IgD-negative memory B cell (primary cell): ENCODE results near the gene SERPINB10. TPM values are rescaled to one million over a fixed set of nuclear protein-coding genes. Genes with fewer than 3 reads are reported as not detected.

Experiments used
- H3K27ac Mint-ChIP-seq, 3 donors: one replicate each; pipeline ENCODE4 v1.8.0; 2020 to 2022; ENCODE audit warnings: mild to moderate bottlenecking in 3 of 3, mixed read lengths in 3 of 3, moderate library complexity in 1 of 3
- H3K27me3 Mint-ChIP-seq: one replicate; pipeline ENCODE4 v1.8.0; 2021; ENCODE audit warnings: mixed read lengths
- H3K36me3 Mint-ChIP-seq: one replicate; pipeline ENCODE4 v1.8.0; 2020; ENCODE audit warnings: mild to moderate bottlenecking, mixed read lengths
- H3K4me1 Mint-ChIP-seq, 3 donors: one replicate each; pipeline ENCODE4 v1.8.0; 2020 to 2022; ENCODE audit warnings: mixed read lengths in 3 of 3, mild to moderate bottlenecking in 1 of 3
- H3K4me3 Mint-ChIP-seq, 4 donors: one replicate each; pipeline ENCODE4 v1.8.0; 2020 to 2022; ENCODE audit warnings: mild to moderate bottlenecking in 4 of 4, mixed read lengths in 4 of 4, moderate library complexity in 3 of 4
- H3K9me3 Mint-ChIP-seq, 3 donors: one replicate each; pipeline ENCODE4 v1.8.0; 2020 to 2021; ENCODE audit warnings: mixed read lengths in 3 of 3, mild to moderate bottlenecking in 1 of 3
- polyA plus RNA-seq: library from polyadenylated mRNA; unstranded; fragments of 300-500 nt; fragmentation: Illumina TruSeq; gene quantifications from one replicate; pipeline ENCODE4 v1.2.3, GENCODE V29; 2021

SERPINB10 gene
- polyA plus RNA-seq, 1 donor from 2014 or later = not detected

DNA sequence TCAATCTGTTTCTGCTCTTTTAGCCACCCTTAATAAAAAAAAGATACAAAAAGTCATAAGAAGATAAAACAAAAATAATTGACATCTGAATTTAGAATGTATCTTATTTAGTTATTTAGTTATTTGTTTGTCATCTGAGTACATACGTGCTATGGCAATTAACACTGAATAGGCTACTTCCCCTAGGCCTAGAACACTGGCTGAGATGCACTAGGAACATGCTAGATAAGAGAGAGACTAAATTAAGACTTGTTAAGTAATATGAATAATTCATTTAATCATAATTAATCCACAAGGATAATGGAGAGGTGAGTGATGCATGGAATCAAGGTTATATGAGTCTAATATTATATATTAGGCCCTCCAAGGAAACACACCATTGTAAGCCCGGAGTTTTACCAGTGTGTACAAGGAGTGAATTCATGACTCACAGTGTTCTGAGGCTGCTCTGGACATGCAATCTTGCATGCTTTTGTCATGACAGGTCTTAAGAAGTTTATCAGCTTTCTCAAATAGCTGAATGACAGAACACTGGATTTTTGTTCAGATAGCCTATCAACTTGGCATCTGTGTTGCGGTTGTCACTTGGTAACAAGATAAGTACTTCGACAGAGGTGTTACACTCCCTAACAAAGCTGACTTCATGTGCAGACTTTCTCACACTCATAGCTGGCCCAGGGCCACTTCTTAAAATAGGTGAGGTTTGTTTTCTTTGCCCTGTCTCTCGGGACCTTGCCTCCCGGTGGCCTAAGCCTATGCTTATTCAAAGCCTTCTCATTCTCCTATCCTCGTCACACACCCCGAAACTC, 25.2 kb upstream of the SERPINB10 start:
- Mint-ChIP-seq H3K27ac (no peak overlapping the region), H3K9me3 (peaks cover 0 to 2% (median 0%) of the 10 kb centered on the region in 3 donors), H3K4me3 (no peak overlapping the region), H3K4me1 (no peaks in the 10 kb centered on the region), H3K27me3 (peaks cover 6% of the 10 kb centered on the region), H3K36me3 (no peaks in the 10 kb centered on the region)

DNA sequence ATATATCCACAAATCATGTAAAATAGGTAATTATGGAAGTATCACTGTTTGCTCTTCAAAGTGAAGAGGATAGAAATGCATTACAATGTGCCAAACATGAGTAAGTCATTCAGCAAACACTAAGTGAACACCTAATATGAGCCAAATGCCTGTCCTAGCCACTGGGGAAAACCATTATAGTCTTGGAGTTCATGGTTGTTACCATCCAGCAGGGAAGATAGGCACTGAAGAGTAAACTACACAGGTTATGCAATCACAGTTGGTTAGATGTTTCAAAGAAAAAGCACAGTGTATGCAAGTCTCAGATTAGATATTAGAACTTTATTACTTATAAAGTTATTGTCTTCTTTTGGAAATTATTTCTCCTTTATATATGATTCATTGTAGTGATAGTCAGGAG, 24.1 kb upstream of the SERPINB10 start:
- Mint-ChIP-seq H3K36me3 (no peaks in the 10 kb centered on the region), H3K27ac (no peak overlapping the region), H3K4me1 (no peaks in the 10 kb centered on the region), H3K9me3 (peaks cover 0 to 2% (median 0%) of the 10 kb centered on the region in 3 donors), H3K27me3 (peaks cover 6% of the 10 kb centered on the region), H3K4me3 (no peak overlapping the region)

DNA sequence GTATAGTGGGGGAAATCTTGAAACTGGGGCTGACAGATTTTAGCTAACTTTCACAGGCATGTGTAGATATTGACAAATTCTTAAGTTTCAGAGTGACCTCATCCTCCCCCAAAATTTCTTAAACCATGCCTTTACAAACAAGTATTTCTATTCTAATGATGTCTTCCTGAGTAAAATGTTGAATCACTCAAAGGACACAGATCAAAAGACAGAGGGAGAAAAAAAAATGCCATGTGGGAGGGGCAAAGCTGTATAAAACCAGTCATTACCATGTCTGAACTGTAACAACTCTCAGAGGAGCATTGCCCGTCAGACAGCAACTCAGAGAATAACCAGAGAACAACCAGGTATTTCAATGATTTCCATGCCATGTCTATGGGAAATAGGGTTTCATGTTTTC, 20.3 kb upstream of the SERPINB10 start, which contains the start of gene SERPINB2:
SERPINB2 (plus strand) TSS at position 282 of the 400 bp plus-strand sequence. CDS start 3,740 bp downstream, outside the sequence.
- Mint-ChIP-seq H3K4me3 (no peak within 1 kb of the TSS), H3K27me3 (peaks cover 6% of the 10 kb centered on the region), H3K4me1 (no peaks in the 10 kb centered on the region), H3K9me3 (peaks cover 0 to 2% (median 0%) of the 10 kb centered on the region in 3 donors), H3K27ac (no peak within 1 kb of the TSS), H3K36me3 (no peaks in the 10 kb centered on the region)

DNA sequence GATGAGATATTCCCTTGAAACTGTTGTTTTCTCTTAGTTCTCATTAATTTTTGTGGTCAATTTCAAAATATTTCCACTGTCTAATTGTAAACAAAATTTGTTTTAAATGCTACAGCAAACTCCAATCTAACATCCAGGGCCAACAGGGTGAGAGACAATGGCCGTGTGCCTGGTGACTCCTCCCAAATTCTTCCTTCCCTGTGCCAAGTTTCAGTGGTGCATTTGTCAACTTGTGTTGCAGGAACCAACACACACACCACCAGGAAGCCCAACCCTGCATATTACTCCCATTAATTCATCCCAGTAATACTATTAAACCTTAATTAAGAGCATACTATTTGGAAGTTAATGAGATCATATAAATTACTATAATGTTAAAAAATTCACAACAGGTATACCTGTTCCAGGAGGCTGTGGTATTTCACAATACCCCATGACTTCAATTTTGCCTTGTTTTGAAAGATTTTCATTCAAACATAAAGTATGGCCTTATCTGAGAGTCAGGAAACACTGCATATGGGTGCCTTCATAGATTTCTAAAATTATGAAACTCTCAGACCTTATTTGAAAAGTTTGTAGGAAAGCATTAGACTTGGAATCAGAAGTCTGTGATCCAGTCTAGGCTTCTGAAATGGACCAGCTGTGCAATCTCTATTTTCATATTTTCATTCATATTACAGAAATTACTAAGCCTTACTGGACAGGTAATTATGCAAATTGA, 19.1 kb upstream of the SERPINB10 start:
- Mint-ChIP-seq H3K36me3 (no peaks in the 10 kb centered on the region), H3K27me3 (peaks cover 6% of the 10 kb centered on the region), H3K4me1 (no peaks in the 10 kb centered on the region), H3K4me3 (no peak overlapping the region), H3K27ac (no peak overlapping the region), H3K9me3 (peaks cover 0 to 2% (median 0%) of the 10 kb centered on the region in 3 donors)

DNA sequence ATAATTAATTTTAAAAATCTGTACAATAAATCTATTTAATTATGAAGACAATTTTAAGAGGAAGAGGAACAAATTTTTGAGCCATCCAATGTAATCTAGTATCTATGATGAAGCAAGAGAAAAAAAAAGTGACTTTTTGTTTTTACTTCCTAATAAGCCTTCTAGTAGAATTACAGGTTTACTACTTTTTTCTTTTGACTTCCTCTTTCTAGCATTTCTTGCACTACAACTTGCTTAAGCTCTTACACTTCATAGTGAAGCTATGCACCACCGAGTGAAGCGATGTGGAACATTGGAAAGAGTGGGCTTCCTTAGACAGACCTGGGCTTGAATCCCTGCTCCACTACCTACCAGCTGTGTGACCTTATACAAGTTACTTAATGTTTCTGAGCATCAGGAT, 18.1 kb upstream of the SERPINB10 start:
- Mint-ChIP-seq H3K36me3 (no peaks in the 10 kb centered on the region), H3K4me3 (no peak overlapping the region), H3K27me3 (peaks cover 3% of the 10 kb centered on the region), H3K27ac (no peak overlapping the region), H3K9me3 (peaks cover 0 to under 1% (median 0%) of the 10 kb centered on the region in 3 donors), H3K4me1 (no peaks in the 10 kb centered on the region)

DNA sequence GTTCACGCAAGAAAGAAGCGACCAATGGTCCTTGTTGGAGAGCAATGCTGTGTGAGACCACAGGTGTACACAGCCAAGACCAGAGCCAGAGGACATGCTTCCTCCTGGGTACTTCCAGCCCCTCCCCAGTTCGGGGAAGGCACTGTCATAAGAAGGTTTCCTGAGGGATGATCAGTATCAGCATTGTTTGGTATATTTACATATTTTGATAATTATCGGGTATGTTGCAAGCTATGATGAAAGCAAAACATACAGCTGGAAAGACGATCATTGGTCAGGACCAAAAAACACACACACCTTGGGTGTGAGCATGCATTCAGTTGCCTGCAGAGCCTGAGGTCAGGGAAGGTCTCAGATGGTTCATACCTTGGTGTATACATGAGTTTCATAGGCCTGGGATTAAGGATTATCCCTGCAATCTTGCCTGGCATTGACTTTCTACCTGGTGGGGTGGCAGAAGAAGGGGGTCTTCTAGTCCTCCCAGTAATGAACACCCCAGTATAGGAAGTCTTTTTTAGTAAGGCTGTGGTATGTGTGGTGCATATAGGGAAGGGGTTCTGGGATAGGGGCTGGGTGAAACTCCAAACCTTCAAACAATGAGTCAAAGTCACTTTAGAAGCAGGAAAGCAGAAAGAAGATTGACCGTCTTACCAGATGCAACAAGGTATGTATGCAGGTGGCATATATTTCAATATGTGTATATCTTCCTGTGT, 17.4 kb upstream of the SERPINB10 start:
- no peak overlapping the region for H3K27ac Mint-ChIP-seq
- H3K36me3 Mint-ChIP-seq = no peaks in the 10 kb centered on the region
- H3K9me3 Mint-ChIP-seq = no peaks in the 10 kb centered on the region
- H3K27me3 Mint-ChIP-seq = peaks cover 3% of the 10 kb centered on the region
- no peaks in the 10 kb centered on the region for H3K4me1 Mint-ChIP-seq
- H3K4me3 Mint-ChIP-seq = no peak overlapping the region

DNA sequence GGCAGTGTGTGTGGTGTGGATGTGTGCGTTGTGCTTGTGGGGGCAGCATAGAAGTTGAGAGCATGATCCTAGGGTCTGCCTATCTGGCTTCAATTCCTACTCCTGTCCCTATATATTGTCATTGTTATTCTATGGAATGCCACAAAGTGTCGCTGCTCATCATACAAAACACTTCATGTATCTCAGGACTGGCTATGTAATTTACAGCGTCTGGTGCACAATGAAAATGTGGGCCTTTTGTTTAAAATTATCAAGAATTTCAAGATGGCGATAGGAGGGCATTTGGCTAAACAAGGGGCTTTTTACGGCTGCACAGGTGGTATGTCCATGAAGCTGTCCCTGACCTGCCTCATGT, 16.8 kb upstream of the SERPINB10 start:
- Mint-ChIP-seq H3K36me3 (no peaks in the 10 kb centered on the region), H3K4me3 (no peak overlapping the region), H3K27ac (no peak overlapping the region), H3K4me1 (no peaks in the 10 kb centered on the region), H3K9me3 (no peaks in the 10 kb centered on the region), H3K27me3 (peaks cover 3% of the 10 kb centered on the region)

DNA sequence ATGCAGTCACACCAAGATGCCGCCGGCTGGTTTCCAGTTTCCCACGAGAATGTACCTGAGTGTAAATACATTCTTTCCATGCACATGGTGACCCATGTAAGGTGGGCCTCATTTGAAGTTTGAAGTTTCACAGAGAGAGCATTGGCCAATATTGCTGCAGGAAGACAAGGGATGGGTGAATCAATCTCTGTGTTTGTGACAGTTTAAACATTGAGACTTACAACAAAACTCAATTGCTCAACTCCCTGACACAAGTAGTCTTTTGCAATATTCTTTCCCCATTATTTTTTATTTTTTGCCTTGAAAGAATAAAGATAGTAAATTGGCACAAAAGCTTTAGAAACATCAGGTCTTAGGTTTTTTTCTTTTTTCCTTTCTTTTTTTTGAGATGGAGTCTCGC, 15.2 kb upstream of the SERPINB10 start:
- Mint-ChIP-seq H3K36me3 (no peaks in the 10 kb centered on the region), H3K9me3 (no peaks in the 10 kb centered on the region), H3K27ac (no peak overlapping the region), H3K4me1 (no peaks in the 10 kb centered on the region), H3K4me3 (no peak overlapping the region), H3K27me3 (peaks cover 2% of the 10 kb centered on the region)

DNA sequence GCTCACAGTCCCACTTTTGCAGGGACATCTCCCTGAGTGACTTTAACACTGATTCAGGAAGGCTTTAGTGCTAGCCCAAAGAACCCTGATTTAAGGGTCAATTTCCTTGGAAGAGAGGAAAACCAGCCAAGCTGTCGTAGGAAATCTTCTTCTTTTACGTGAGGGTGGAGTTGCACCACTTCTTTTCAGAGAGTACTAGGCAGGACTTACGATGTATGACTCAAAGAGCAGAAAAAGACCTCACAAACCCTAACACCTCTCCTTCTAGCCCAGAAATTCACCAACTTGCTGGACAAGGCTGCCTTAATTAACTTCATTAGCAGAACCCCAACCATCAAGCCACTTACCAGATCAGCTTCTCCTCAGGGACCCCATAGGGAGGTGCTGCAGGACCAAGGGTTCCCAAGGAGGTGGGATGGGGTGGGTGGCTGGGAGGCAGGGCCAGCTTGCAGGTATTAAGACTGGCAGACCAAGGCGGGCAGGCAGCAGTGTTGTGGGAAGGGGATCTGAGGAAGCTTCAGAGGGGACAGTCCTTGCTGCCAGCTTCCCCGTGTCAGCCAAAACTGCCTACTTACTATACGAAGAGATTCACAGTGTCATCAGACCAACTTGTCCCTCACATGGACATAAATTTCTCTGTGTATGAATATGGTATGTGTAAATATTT, 13.5 kb upstream of the SERPINB10 start:
- H3K27ac Mint-ChIP-seq = no peak overlapping the region
- H3K4me3 Mint-ChIP-seq = no peak overlapping the region
- H3K4me1 Mint-ChIP-seq = no peaks in the 10 kb centered on the region
- peaks cover 2% of the 10 kb centered on the region for H3K27me3 Mint-ChIP-seq
- H3K36me3 Mint-ChIP-seq = no peaks in the 10 kb centered on the region
- no peaks in the 10 kb centered on the region for H3K9me3 Mint-ChIP-seq

DNA sequence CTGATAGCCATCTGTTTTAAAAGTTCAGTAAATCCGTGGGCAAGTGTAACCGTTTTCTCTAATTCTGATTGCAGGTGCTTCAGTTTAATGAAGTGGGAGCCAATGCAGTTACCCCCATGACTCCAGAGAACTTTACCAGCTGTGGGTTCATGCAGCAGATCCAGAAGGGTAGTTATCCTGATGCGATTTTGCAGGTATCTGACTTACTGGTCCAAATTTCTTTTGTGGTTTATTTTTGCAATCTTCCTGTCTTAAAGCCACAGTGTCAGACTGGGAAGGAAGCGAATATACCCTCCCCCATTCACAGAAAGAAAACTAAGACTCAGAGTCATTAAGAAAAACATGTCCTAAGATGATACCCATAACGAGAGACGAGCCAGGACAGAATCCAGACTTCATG, 12.6 kb upstream of the SERPINB10 start:
- Mint-ChIP-seq H3K9me3 (no peaks in the 10 kb centered on the region), H3K4me1 (no peaks in the 10 kb centered on the region), H3K27ac (no peak overlapping the region), H3K27me3 (peaks cover 2% of the 10 kb centered on the region), H3K36me3 (no peaks in the 10 kb centered on the region), H3K4me3 (no peak overlapping the region)

DNA sequence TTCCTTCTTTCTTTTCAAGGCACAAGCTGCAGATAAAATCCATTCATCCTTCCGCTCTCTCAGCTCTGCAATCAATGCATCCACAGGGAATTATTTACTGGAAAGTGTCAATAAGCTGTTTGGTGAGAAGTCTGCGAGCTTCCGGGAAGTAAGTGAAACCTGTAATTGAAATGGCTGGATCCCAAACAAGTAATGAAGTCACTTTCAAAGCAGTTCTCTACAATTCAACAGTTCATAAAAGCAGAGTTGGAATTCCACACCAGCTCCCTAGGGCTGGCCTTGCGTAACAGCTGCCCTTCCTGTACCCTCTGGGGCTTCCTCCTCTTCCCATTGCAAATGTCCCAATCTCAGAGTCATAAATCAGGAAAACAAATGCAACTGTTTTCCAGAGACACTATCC, 10.7 kb upstream of the SERPINB10 start:
- Mint-ChIP-seq H3K4me3 (no peak overlapping the region), H3K36me3 (no peaks in the 10 kb centered on the region), H3K27me3 (peaks cover 2% of the 10 kb centered on the region), H3K9me3 (no peaks in the 10 kb centered on the region), H3K27ac (no peak overlapping the region), H3K4me1 (no peaks in the 10 kb centered on the region)

DNA sequence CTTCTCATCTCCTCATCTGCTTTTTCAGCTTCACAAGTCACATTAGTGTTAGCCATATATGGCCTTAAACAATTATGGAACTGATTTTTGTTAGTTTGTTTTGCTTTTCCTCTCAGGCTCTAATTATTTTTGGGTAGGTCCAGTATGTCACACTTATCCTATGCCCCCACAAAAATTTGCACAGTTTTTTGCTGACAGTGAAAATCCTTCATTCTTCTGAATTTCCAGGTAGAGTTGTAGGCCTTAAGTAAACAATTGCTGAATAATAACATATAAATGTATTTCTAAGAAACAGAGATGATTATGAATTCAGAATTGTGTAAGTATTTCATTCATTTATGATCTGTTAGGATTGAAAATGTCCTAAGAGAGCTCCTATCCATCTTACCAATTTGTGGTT, 8.6 kb upstream of the SERPINB10 start:
- Mint-ChIP-seq H3K36me3 (no peaks in the 10 kb centered on the region), H3K9me3 (no peaks in the 10 kb centered on the region), H3K27me3 (peaks cover 5% of the 10 kb centered on the region), H3K27ac (no peak overlapping the region), H3K4me1 (no peaks in the 10 kb centered on the region), H3K4me3 (no peak overlapping the region)

DNA sequence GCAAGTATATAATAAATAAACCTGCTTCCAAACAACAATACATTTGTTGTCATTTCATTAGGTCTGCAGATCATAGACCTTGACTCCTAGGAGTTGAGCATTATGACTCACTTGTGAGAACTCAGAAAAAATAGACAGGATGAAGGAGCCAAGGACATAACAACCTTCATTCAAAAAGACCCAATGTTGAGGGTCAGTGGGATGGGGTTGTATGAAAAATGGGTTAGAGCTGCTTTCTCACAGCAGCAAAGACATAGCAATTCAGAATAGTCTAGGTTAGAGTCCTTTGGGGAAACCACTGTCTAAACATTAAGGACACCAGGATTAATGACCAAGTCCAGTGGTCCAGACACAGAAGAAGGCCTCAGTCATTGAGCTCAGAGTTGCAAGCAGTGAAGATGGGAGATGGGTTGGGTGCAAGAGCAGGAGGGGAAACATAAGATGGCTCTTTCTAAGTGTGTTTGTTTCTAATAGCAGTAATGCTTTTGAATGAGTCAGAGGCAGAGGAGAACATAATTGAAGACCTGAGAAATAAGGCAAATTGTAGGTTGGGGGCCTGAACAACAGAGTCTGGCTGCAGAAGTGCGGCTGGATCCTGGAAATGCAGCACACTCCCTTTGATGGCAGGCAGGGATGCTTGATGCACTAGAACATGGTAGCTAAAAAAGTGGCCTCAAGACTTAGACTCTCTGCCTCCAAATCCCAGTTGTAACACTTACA, 3.7 kb upstream of the SERPINB10 start:
- no peaks in the 10 kb centered on the region for H3K36me3 Mint-ChIP-seq
- no peak overlapping the region for H3K27ac Mint-ChIP-seq
- H3K27me3 Mint-ChIP-seq = peaks cover 3% of the 10 kb centered on the region
- no peak overlapping the region for H3K4me3 Mint-ChIP-seq
- H3K9me3 Mint-ChIP-seq = no peaks in the 10 kb centered on the region
- peaks cover 0 to 6% (median 2%) of the 10 kb centered on the region in 3 donors for H3K4me1 Mint-ChIP-seq

DNA sequence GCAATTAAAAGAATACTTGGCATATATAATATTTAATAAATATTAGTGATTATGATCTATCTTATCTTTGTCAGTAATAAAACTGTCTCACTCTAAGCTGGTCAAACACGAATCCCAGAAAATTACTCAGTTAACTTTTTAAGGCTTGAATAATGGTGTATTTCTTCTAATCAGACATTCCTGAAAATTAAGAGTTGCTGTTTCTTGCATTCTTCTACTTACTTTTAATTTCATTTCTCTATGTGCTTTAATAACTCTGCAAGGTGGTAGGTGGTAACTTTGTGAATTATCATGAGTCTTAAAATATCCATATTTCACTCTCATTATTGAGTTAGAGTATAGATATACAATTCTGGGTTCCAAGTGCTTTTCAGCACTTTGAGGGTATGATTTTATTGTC, 3.1 kb upstream of the SERPINB10 start:
- Mint-ChIP-seq H3K27me3 (peaks cover 3% of the 10 kb centered on the region), H3K4me3 (no peak overlapping the region), H3K27ac (no peak overlapping the region), H3K9me3 (no peaks in the 10 kb centered on the region), H3K36me3 (no peaks in the 10 kb centered on the region), H3K4me1 (peaks cover 0 to 6% (median 2%) of the 10 kb centered on the region in 3 donors)
